H1 (cell line): ENCODE data around the gene SPATA31D1. TPM values are rescaled to one million over a fixed set of nuclear protein-coding genes. Genes with fewer than 3 reads are reported as not detected.

Source experiments
- CTCF ChIA-PET: fragments of 300-600 bp; sonication (Branson Sonifier 250); formaldehyde crosslinking; loops from one replicate; lab custom pipeline; 2021; ENCODE audit not compliant: partially characterized antibody; lab: Charles Lee
- POLR2A ChIA-PET: fragments of 300-600 bp; sonication (Branson Sonifier 250); formaldehyde crosslinking; loops from one replicate; lab custom pipeline; 2021; ENCODE audit warnings: inconsistent platforms; ENCODE audit not compliant: partially characterized antibody; lab: Charles Lee
- DNase-seq, 2 experiments: peaks; one replicate each; pipeline versions ENCODE4 v3.0.0 to v3.0.0-alpha.2; 2010 to 2022; ENCODE audit warnings: low spot score in 2 of 2, low read depth in 1 of 2, mixed read lengths in 1 of 2
- FAIRE-seq: peaks from 2 replicates; lab custom pipeline; 2011; peaks lifted over from hg19 to GRCh38; lab: Jason Lieb, UNC
- H2AFZ ChIP-seq: 2 replicates; pipeline ENCODE4 v1.8.1; 2012; ENCODE audit warnings: low read length, inconsistent platforms
- H2AK5ac ChIP-seq: 2 replicates; pipeline ENCODE4 v1.6.1; 2013; ENCODE audit warnings: low read depth, low read length
- H2BK120ac ChIP-seq: replicated peaks from 2 replicates; pipeline ENCODE3; 2013; ENCODE audit warnings: low read depth, low read length, inconsistent platforms
- H2BK12ac ChIP-seq: 2 replicates; pipeline ENCODE4 v1.6.1; 2013; ENCODE audit warnings: low read depth, low read length
- H2BK15ac ChIP-seq: 2 replicates; pipeline ENCODE4 v1.6.1; 2013; ENCODE audit warnings: low read length
- H2BK20ac ChIP-seq: 2 replicates; pipeline ENCODE4 v1.6.1; 2013; ENCODE audit warnings: low read length
- H2BK5ac ChIP-seq: 2 replicates; pipeline ENCODE4 v1.6.1; 2013; ENCODE audit warnings: low read depth, low read length
- H3K14ac ChIP-seq: 2 replicates; pipeline ENCODE4 v1.6.1; 2013; ENCODE audit warnings: inconsistent platforms; ENCODE audit not compliant: insufficient read length
- H3K18ac ChIP-seq: 2 replicates; pipeline ENCODE4 v1.6.1; 2013; ENCODE audit warnings: low read length; ENCODE audit errors: extremely low read depth
- H3K23ac ChIP-seq: 2 replicates; pipeline ENCODE4 v1.6.1; 2013; ENCODE audit warnings: inconsistent platforms; ENCODE audit not compliant: insufficient read length
- H3K23me2 ChIP-seq: 2 replicates; pipeline ENCODE4 v1.6.1; 2013; ENCODE audit warnings: low read depth, low read length
- H3K27ac ChIP-seq: 2 replicates; pipeline ENCODE4 v1.6.1; 2011; ENCODE audit warnings: low read depth, low read length, inconsistent platforms
- H3K27me3 ChIP-seq, 4 experiments: replicated peaks in 1 of 4; 1 replicate in 1 of 4; 2 replicates in 3 of 4; pipeline versions ENCODE4 v1.6.1 to v1.8.1; 2011 to 2013; ENCODE audit warnings: low read length in 3 of 4, mild to moderate bottlenecking in 3 of 4, inconsistent platforms in 2 of 4, mixed read lengths in 2 of 4, moderate library complexity in 1 of 4; ENCODE audit not compliant: control insufficient read depth in 3 of 4, insufficient read depth in 3 of 4; ENCODE audit errors: extremely low read depth in 1 of 4
- H3K36me3 ChIP-seq, 4 experiments: 2 replicates each; pipeline versions ENCODE4 v1.6.1 to v1.8.1; 2011 to 2013; ENCODE audit warnings: mild to moderate bottlenecking in 4 of 4, low read length in 3 of 4, moderate library complexity in 2 of 4, control low read depth in 1 of 4, inconsistent platforms in 1 of 4; ENCODE audit not compliant: insufficient read depth in 4 of 4, control insufficient read depth in 2 of 4
- H3K4ac ChIP-seq: replicated peaks from 2 replicates; pipeline ENCODE3; 2013; ENCODE audit warnings: low read length, low read depth, mixed read lengths, inconsistent platforms; ENCODE audit not compliant: insufficient read length
- H3K4me1 ChIP-seq, 4 experiments: replicated peaks in 1 of 4; 1 replicate in 1 of 4; 2 replicates in 3 of 4; pipeline versions ENCODE4 v1.6.1 to v1.8.1; 2011 to 2013; ENCODE audit warnings: low read length in 3 of 4, inconsistent platforms in 2 of 4, mixed read lengths in 1 of 4; ENCODE audit not compliant: insufficient read depth in 4 of 4, control insufficient read depth in 3 of 4
- H3K4me2 ChIP-seq, 2 experiments: 2 replicates each; pipeline versions ENCODE4 v1.6.1 to v1.8.1; 2011 to 2013; ENCODE audit warnings: low read depth in 2 of 2, low read length in 2 of 2, control low read depth in 1 of 2, inconsistent platforms in 1 of 2, mild to moderate bottlenecking in 1 of 2; ENCODE audit not compliant: insufficient read depth in 1 of 2
- H3K4me3 ChIP-seq, 4 experiments: fragments of 200-600, 300-600 bp in 1 of 4; sonication (generic), shearing (Covaris generic), sonication (Bioruptor Twin) in 1 of 4; 2 replicates each; pipeline versions ENCODE4 v1.5.1 to v1.8.1; 2011 to 2016; ENCODE audit warnings: low read length in 4 of 4, low read depth in 3 of 4, control low read depth in 2 of 4, inconsistent platforms in 2 of 4, mild to moderate bottlenecking in 2 of 4, mixed read lengths in 1 of 4, moderate library complexity in 1 of 4; ENCODE audit not compliant: insufficient read depth in 2 of 4; ENCODE audit errors: extremely low read depth in 1 of 4
- H3K56ac ChIP-seq: replicated peaks from 2 replicates; pipeline ENCODE3; 2013; ENCODE audit warnings: low read depth, mild to moderate bottlenecking, mixed read lengths, low read length, inconsistent platforms; ENCODE audit not compliant: insufficient read length
- H3K79me1 ChIP-seq: 2 replicates; pipeline ENCODE4 v1.6.1; 2013; ENCODE audit warnings: low read depth, low read length, control low read depth
- H3K79me2 ChIP-seq, 2 experiments: 2 replicates each; pipeline versions ENCODE4 v1.6.1 to v1.8.1; 2012 to 2013; ENCODE audit warnings: low read length in 2 of 2, mild to moderate bottlenecking in 2 of 2, inconsistent platforms in 1 of 2; ENCODE audit not compliant: insufficient read depth in 2 of 2, control insufficient read depth in 1 of 2
- H3K9ac ChIP-seq, 4 experiments: replicated peaks in 1 of 4; 1 replicate in 1 of 4; 2 replicates in 3 of 4; pipeline versions ENCODE4 v1.6.1 to v1.8.1; 2011 to 2013; ENCODE audit warnings: low read depth in 3 of 4, low read length in 3 of 4, control low read depth in 2 of 4, mild to moderate bottlenecking in 2 of 4, moderate library complexity in 2 of 4, inconsistent platforms in 1 of 4; ENCODE audit errors: extremely low read depth in 1 of 4
- H3K9me3 ChIP-seq, 2 experiments: 2 replicates each; pipeline versions ENCODE4 v1.6.1 to v1.8.1; 2012 to 2013; ENCODE audit warnings: mild to moderate bottlenecking in 2 of 2, moderate library complexity in 2 of 2, control low read depth in 1 of 2, inconsistent platforms in 1 of 2, low read depth in 1 of 2, low read length in 1 of 2, mixed read lengths in 1 of 2; ENCODE audit not compliant: insufficient read depth in 2 of 2
- H4K20me1 ChIP-seq, 2 experiments: replicated peaks in 1 of 2; 2 replicates each; pipeline versions ENCODE3 to v1.8.1; 2011 to 2013; ENCODE audit warnings: inconsistent platforms in 2 of 2, low read length in 2 of 2, mild to moderate bottlenecking in 1 of 2; ENCODE audit not compliant: insufficient read depth in 2 of 2, control insufficient read depth in 1 of 2
- H4K5ac ChIP-seq: 2 replicates; pipeline ENCODE4 v1.6.1; 2013; ENCODE audit warnings: low read length, low read depth, mixed read lengths, inconsistent platforms; ENCODE audit not compliant: insufficient read length
- H4K8ac ChIP-seq: 2 replicates; pipeline ENCODE4 v1.8.0; 2013; ENCODE audit warnings: mild to moderate bottlenecking, moderate library complexity, low read length, inconsistent platforms; ENCODE audit not compliant: insufficient read depth; ENCODE audit errors: extremely low read depth
- H4K91ac ChIP-seq: replicated peaks from 2 replicates; pipeline ENCODE3; 2013; ENCODE audit warnings: low read length, mixed read lengths, inconsistent platforms; ENCODE audit not compliant: insufficient read length
- BACH1 ChIP-seq: IDR thresholded peaks from 2 replicates; pipeline ENCODE4 v1.6.1; 2012; ENCODE audit warnings: low read length, improper control_type of control experiment
- BCL11A ChIP-seq, 2 experiments: IDR thresholded peaks; one replicate each; pipeline ENCODE4 v1.6.1; 2011; ENCODE audit warnings: low read depth in 2 of 2, low read length in 2 of 2, mild to moderate bottlenecking in 2 of 2
- FOSL1 ChIP-seq: IDR thresholded peaks from 2 replicates; pipeline ENCODE4 v1.6.1; 2011; ENCODE audit warnings: mild to moderate bottlenecking, low read depth, low read length, moderate library complexity; ENCODE audit not compliant: insufficient read depth
- GTF2F1 ChIP-seq: IDR thresholded peaks from 2 replicates; pipeline ENCODE4 v1.6.1; 2012; ENCODE audit warnings: low read depth, low read length, improper control_type of control experiment, borderline replicate concordance
- HDAC2 ChIP-seq, 2 experiments: fragments of 300-600 bp in 1 of 2; sonication (generic) in 1 of 2; IDR thresholded peaks; 2 replicates each; pipeline ENCODE4 v1.6.1; 2011 to 2012; ENCODE audit warnings: low read depth in 2 of 2, low read length in 2 of 2, mild to moderate bottlenecking in 2 of 2, moderate library complexity in 2 of 2, borderline replicate concordance in 1 of 2, inconsistent platforms in 1 of 2
- SAP30 ChIP-seq: fragments of 300-600 bp; sonication (generic); IDR thresholded peaks from 2 replicates; pipeline ENCODE4 v1.7.1; 2012; ENCODE audit warnings: low read length, moderate library complexity, mild to moderate bottlenecking, inconsistent platforms; ENCODE audit not compliant: insufficient read depth, insufficient replicate concordance
- WGBS, 2 experiments: shearing (Covaris generic) in 1 of 2; methylation state at CpG; one replicate each; pipeline versions ENCODE4 v1.1.6 to v1.1.7; 2013 to 2015; ENCODE audit warnings: low lambda C conversion rate in 2 of 2, mixed read lengths in 2 of 2, inconsistent platforms in 1 of 2, low coverage in 1 of 2, missing lambda C conversion rate in 1 of 2; ENCODE audit not compliant: insufficient replicate concordance in 2 of 2, insufficient coverage in 1 of 2, insufficient read length in 1 of 2; ENCODE audit errors: extremely low coverage in 1 of 2, missing lambda C conversion rate in 1 of 2; 5-methylcytosine and 5-hydroxymethylcytosine counted together
- polyA plus RNA-seq, 7 experiments: library from polyadenylated mRNA; depleted of rRNA in 3 of 7; stranded (reverse) in 5 of 7; unstranded in 2 of 7; fragments of >200 nt in 5 of 7; fragments of 200-250 nt in 2 of 7; gene quantifications; 1 replicate in 5 of 7; 2 replicates in 1 of 7; 4 replicates in 1 of 7; pipeline versions ENCODE4 v1.2.1 to v1.2.3, GENCODE V29; 2011 to 2013; ENCODE audit warnings: missing spikeins in 2 of 7, mixed read lengths in 2 of 7
- total RNA-seq: library from RNA; stranded (reverse); fragmentation: NEBNext Ultra II Directional; extraction: Animal tissue kit (Norgen Biotek cat#: 25700); gene quantifications from 2 replicates; pipeline ENCODE4 v1.2.1, GENCODE V29; 2021

Gene SPATA31D1
- total and polyA plus RNA-seq, 2 of the 8 experiments (the other 6 are each of a cell fraction or from before 2014, with no cell fraction given) = not detected

GRCh38 chr9:81953096-81953495, 35.5 kb upstream of the SPATA31D1 start:
- Histone ChIP-seq H3K36me3 (no peaks in the 10 kb centered on the region), H3K4ac (no peak overlapping the region), H2BK20ac (no peak overlapping the region), H3K9me3 (peaks cover 13 to 17% of the 10 kb centered on the region in 2 experiments; a peak in 3 of 4 replicates), H4K5ac (no peak overlapping the region), H3K56ac (no peak overlapping the region), H4K8ac (no peak overlapping the region), H3K27ac (no peak overlapping the region), H3K4me1 (no peaks in the 10 kb centered on the region), H4K91ac (no peak overlapping the region), H4K20me1 (no peaks in the 10 kb centered on the region), H2AK5ac (no peak overlapping the region), H3K9ac (no peak overlapping the region), H3K79me1 (no peaks in the 10 kb centered on the region), H3K4me3 (no peak overlapping the region), H3K27me3 (no peaks in the 10 kb centered on the region), H2AFZ (no peak overlapping the region), H2BK12ac (no peak overlapping the region), H2BK15ac (no peak overlapping the region), H2BK5ac (no peak overlapping the region), H3K79me2 (no peaks in the 10 kb centered on the region), H2BK120ac (no peak overlapping the region), H3K23ac (no peak overlapping the region), H3K18ac (no peak overlapping the region), H3K23me2 (peaks cover 1% of the 10 kb centered on the region; the same call in 1 of the 2 replicates), H3K14ac (no peak overlapping the region), H3K4me2 (no peak overlapping the region)
- CTCF ChIA-PET = no interaction called here
- POLR2A ChIA-PET = no interaction called here
- WGBS, 2 experiments = 100% methylated on average over 1 of the region's 1 CpG; no CpG with 5 or more reads in 1 of the 2 experiments
- TF ChIP-seq FOSL1 = no peak
- TF ChIP-seq SAP30 = no peak
- TF ChIP-seq HDAC2 (IDR thresholded peaks at IDR 0.05; ENCODE audit: borderline replicate concordance in 1 of 2, low read depth in 2 of 2, low read length in 2 of 2) = no peak
- no peak for TF ChIP-seq BACH1
- TF ChIP-seq GTF2F1 = no peak
- no peak for TF ChIP-seq BCL11A (IDR thresholded peaks at IDR 0.05; ENCODE audit: low read depth in 2 of 2, low read length in 2 of 2)
- FAIRE-seq = no peak
- no peak for DNase-seq
